COLO829 (cell line): Measurements from ENCODE around the gene MYO15A.

ENCODE experiments used
- DNase-seq: peaks from one replicate; pipeline ENCODE4 v3.0.0; 2012; ENCODE audit warnings: low spot score

MYO15A gene

GRCh38 chr17:18136357-18136756 lies 27.8 kb downstream of the MYO15A start:
- no peak for DNase-seq

GRCh38 chr17:18138065-18138749 lies 29.7 kb downstream of the MYO15A start:
- no peak for DNase-seq

- no peak for DNase-seq
Observed at GRCh38 chr17:18139092-18139491, 30.5 kb downstream of the MYO15A start.

GRCh38 chr17:18139498-18139897 lies 30.9 kb downstream of the MYO15A start:
- DNase-seq, result no peak

- no peak for DNase-seq
Observed at GRCh38 chr17:18139949-18140348, 31.4 kb downstream of the MYO15A start.

DNA sequence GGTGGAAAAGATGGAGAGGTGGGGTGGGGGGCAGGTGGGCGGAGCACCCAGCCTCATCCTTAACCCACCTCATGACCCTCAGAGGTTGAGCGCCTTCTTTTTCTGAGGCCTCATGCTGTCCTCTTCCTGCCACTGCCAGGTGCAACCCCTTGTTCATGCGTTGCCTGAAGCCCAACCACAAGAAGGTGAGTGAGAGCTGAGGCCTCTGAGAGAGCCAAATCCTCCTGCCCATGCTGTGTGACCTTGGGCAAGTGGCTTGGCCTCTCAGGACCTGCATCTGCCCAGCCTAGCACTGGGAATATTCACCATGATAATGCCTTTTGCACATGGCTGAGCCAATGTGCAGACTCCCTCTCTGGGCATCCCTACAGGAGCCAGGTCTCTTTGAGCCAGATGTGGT lies 32.1 kb downstream of the MYO15A start:
- DNase-seq, result no peak

DNA sequence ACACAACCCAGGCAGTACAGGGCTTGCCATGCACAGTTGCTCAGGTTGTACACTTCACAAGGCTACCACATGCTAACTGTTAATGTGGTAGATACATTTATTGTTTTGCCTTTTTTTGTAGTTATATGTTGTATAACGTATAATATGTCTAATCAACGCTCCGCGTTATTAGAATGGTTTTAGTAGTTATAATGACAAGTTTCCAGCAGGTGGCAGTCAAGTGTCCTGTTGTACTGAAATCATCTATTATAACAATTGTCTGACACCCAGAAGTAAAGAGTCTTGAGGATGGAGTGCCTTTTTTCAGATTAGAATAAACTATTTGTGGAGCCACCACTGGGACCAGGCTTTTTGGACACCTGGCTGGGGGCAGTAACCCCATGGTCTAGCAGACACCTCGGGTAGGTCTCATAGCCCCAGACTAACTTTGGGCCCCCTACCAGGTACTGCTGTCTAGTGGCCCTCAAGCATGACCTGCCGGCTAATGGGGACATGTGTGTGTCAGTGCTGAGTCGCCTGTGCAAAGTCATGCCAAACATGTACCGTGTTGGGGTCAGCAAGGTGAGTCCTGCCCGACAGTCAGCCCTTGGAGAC lies 32.8 kb downstream of the MYO15A start:
- peak; percentile 70 for DNase-seq

- no peak for DNase-seq
Observed at GRCh38 chr17:18142417-18142816, 33.9 kb downstream of the MYO15A start.

DNA sequence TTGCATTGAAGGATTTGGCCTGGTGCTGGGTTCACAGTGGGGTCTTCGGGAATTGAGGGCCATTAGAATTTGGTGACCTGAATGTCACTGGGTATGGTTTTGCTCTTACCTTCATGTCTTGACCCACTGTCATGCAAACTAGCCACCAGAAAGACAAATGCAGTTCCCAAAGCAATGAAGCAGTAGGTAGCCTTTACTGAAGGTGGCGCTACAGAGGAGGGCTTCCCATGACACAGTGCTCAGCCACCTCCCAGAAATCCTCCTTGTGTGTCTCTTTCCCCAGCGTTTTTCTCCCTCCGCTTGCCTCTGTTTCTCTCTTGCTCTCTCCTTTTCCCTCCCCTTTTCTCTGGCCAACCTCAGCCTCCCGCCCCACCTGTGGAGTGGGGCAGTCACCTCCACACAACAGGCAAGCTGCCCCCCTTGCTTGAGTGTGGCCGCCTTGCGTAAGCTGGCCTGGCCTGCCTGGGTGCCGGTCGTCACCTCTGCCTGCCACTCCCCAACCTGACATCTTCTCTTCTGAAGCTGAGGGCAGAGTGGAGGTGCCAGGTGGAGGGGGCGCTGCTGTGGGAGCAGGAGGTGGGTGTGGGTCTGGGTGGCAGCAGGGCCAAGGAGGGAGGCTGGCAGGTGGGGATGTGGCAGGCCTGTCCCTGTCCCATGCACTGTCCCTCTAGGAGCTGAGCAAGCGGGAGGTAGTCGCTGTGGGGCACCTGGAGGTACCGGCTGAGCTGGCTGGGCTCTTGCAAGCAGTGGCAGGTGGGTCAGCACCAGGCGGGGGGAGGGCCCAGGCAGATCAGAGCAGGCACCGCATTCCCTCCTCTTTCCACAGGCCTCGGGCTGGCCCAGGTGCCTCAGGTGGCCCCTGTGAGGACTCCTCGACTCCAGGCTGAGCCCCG lies 34.7 kb downstream of the MYO15A start:
- no peak for DNase-seq

- no peak for DNase-seq
Observed at GRCh38 chr17:18144261-18144660, 35.7 kb downstream of the MYO15A start.

DNA sequence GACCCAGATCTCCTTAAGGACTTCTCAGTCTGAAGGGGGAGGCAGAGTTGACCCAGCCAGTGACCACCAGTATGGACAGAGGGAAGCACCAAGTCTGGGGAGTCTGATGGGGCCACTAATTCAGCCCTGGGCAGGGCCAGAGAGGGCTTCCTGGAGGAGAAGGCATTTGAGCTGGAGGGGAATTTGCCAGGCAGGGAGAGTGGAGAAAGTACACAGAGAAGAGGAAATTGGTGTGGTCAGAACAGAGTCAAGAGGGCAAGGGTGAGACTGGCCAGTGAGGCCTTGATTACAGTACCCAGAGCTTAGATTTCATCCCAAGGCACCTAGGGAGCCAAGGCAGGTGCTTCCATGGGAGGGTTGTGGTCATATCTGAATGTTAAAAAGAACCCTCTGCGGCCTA lies 36.3 kb downstream of the MYO15A start:
- no peak for DNase-seq

DNA sequence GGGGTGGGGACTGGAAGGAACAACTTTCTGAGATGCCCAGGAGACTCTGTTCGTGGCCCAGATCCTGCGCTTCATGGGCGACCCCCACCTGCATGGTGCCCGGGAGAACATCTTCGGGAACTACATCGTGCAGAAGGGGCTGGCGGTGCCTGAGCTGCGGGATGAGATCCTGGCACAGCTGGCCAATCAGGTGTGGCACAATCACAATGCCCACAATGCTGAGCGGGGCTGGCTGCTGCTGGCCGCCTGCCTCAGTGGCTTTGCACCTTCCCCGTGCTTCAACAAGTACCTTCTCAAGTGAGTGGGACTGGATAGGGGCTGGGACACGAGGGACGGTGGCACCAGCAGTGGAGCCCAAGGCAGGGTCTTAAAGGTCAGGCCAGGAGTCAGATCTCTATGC lies 37.3 kb downstream of the MYO15A start:
- no peak for DNase-seq

DNA sequence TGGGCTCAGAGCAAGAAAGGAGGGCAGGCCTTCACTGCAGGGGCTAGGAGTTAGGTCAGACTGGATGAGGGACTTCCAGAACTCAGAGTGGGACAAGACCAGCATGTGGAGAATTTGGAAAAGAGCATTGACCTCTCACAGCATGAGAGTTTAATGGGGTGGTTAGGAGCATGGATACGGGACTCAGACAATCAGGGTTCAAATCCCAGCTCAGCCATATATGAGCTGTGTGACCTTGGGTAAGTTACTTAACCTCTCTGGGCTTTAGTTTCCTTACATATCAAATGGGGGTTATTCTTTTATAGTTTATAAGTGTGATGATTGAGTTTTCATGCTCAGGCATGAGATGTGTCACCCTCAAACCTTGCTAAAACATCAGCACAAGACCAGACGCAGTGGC lies 37.7 kb downstream of the MYO15A start:
- DNase-seq, result no peak

- DNase-seq, result no peak
Observed at GRCh38 chr17:18146980-18147379, 38.4 kb downstream of the MYO15A start.

- DNase-seq, result no peak
Observed at GRCh38 chr17:18148586-18148985, 40.0 kb downstream of the MYO15A start.

DNA sequence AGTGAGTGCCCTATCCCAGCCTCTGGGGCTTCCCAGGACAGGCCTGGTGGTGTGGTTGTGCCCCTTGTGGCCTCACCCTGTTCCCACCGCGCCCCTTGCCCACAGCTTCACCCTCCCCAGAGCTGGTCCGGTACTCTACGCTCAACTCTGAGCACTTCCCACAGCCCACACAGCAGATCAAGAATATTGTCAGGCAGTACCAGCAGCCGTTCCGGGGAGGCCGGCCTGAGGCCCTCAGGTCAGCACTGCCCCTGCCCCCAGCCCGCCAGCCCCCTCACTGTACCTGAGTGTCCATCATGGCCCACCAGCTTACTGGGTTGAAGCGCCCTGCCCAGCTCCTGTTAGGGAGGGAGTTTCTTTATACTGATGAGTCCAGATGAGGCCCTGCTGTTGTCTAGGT lies 42.7 kb downstream of the MYO15A start:
- no peak for DNase-seq

DNA sequence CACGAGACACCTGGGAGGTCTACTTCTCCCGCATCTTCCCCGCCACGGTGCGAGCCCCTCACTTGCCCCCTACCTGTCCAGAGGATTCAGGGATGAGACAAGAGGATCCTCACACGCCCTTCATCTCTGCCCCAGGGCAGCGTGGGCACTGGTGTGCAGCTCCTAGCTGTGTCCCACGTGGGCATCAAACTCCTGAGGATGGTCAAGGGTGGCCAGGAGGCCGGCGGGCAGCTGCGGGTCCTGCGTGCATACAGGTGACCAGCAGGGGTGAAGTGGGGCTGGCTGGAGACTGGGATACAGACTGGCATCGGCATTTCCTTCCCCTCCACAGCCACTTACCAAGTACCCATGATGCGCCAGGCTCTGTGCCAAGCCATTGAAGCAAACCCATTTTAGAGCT lies 46.6 kb downstream of the MYO15A start:
- DNase-seq, result no peak

DNA sequence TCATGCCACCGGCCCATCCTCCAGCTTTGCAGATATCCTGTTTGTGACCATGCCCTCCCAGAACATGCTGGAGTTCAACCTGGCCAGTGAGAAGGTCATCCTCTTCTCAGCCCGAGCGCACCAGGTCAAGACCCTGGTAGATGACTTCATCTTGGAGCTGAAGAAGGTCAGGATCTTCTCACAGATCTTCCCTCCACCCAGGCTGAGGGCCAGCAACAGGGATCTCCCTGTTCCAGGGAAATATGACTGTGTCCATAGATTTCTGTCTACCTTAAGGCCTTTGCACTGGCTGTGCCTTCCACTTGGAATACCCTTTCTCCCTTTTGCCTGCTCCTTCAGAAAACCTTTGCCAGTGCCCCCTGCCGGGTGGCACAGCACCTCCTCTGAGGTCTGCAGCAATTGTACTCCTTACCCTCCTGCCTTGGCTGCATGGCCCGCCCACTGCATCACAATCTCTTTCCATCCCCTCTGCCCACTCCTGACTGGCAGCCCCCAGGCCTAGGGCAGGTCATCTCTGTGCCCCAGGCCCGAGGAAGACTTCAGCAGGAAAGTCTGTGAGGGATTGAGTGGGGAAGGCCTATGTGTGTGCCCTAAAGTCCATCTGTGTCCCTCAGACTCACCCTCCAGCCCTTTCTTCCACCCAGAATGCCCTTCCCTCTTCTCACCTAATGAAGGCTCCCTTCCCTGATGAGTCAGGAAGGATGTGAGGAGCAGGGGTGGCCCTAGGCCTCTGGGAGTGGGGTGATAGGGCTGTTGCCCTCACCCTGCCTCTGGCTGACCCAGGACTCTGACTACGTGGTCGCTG lies 47.8 kb downstream of the MYO15A start:
- DNase-seq, result no peak

DNA sequence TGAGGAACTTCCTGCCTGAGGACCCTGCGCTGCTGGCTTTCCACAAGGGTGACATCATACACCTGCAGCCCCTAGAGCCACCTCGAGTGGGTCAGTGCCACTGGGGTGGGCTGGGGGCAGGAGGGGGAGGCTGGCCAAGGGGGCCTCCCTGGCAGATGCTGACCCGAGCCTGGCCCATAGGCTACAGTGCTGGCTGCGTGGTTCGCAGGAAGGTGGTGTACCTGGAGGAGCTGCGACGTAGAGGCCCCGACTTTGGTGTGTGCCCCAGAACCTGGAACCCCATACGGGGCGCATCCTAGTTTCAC lies 48.4 kb downstream of the MYO15A start:
- DNase-seq, result no peak

GRCh38 chr17:18157354-18157985 lies 48.9 kb downstream of the MYO15A start:
- DNase-seq, result no peak

GRCh38 chr17:18158022-18158600 lies 49.6 kb downstream of the MYO15A start:
- peak; percentile 84 for DNase-seq
